Hematopoietic multipotent progenitor cell treated with erythropoietin and hydrocortisone succinate and interleukin-3 and kit ligand, for 6 days (in vitro differentiated cells): ENCODE measurements around the gene SAP30.

Source experiments
- DNase-seq: peaks from one replicate; pipeline ENCODE4 v3.0.0-alpha.2; 2015

Gene SAP30, protein sequence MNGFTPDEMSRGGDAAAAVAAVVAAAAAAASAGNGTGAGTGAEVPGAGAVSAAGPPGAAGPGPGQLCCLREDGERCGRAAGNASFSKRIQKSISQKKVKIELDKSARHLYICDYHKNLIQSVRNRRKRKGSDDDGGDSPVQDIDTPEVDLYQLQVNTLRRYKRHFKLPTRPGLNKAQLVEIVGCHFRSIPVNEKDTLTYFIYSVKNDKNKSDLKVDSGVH

DNA sequence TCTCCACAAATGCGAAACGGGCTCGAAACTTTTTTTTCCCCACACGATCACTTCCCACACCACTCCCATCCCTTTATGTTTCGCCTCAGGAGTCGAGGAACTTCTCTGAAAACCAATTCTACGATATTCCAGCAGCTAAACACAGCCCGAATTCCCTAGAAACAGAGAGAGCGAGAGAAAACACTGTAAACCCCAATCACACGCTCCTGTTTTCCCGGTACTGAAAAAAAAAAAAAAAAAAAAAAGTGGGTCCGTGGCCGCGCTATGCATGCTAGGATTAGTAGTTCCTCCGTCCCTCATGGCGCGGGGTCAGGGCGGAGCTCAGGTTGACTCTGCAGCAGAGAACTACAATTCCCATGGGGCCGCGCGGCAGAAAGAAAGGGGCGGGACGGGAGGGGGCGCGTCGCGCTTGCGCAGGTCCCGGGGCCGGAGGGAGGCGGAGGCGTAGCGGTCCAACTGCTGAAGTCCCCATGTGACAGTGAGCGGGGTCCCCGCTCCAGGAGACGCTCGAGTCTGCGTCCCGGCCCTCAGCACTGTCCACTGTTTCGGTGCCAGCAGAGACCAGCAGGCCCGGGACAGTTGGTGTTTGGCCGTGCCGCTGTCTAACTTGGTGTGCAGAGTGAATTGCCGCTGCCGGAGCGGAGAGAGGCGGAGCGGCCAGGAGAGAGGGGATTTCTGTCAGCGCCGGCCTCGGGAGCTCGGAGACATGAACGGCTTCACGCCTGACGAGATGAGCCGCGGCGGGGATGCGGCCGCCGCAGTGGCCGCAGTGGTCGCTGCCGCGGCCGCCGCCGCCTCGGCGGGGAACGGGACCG is at the start of gene SAP30:
TSS of gene SAP30 (plus strand) at position 478 of the 815 bp plus-strand sequence. CDS start at position 707, 229 bp downstream.
- peak; percentile 99 for DNase-seq

DNA sequence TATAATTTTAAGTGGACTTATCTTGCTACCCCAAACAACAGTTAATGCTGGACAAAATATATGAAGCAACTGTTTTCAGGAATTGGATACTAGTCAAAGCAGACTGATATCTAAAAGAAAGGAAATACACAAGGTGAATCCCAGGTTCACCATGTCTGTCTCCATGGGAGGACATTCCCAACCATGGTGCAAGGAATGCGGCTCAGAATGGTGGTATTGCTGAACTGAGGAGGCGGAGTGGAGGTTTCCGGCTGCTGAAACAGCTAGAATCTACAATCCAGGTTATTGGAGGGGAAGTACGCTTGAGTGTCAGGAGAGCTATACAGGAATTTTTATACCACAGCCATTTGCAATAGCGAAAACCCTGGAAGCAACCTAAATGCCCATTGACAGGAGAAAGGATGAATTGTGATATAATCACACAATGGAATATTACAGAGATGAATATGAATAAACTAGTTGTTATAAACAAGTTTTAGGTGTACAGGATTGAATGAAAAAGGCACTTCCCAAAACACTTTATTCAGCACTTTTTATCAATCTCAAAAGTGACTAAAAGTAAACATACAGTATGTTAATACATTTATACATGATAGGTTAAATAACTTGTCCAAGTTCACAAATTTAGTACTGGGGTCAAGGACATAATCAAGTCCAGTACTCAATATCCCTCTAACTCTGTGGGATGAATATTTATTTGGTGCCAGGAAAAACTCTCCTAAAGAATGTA is 45.6 kb upstream of the SAP30 start:
- DNase-seq = no peak

DNA sequence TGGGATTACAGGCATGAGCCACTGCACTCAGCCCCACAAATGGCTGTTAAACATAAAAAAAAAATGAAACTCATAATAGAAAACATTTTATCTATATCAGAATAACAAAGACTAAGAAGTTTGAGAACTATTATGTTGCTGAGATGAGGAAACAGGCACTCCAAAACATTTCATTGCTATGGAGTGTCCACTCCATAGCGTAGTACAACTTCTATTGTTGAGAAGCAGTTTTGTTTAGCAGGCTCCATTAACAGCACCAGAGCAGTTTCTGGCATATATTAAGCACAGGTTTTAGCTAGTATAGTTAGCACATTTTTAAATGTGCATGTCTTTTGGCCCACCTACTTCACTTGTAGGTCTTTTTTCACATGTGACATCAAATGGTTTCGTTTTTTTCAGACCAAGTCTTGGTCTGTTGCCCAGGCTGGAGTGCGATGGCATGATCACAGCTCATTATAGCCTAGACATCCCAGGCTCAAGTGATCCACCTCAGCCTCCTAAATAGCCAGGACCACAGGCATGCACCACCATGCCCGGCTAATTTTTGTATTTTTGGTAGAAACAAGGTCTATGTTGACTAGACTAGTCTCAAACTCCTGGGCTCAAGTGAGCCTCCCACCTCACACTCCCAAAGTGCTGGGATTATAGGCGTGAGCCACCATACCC is 42.4 kb upstream of the SAP30 start:
- peak; percentile 15 for DNase-seq

DNA sequence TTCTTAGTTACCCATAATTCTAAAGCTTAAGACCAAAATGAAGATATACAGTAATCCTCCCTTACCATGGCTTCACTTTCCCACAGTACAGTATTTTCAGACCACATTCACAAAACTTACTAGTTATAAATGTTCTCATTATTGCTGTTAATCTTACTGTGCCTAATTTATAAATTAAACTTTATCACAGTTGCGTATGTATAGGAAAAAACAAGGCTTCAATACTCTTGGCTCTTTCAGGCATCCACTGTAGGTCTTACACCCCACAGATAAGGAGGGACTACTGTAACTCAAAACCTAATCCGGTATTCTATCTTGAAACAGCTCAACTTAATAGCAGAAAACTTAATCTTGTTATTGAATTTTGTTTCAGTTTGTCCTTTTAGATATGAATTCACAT is 40.2 kb upstream of the SAP30 start:
- DNase-seq = peak; percentile 19

DNA sequence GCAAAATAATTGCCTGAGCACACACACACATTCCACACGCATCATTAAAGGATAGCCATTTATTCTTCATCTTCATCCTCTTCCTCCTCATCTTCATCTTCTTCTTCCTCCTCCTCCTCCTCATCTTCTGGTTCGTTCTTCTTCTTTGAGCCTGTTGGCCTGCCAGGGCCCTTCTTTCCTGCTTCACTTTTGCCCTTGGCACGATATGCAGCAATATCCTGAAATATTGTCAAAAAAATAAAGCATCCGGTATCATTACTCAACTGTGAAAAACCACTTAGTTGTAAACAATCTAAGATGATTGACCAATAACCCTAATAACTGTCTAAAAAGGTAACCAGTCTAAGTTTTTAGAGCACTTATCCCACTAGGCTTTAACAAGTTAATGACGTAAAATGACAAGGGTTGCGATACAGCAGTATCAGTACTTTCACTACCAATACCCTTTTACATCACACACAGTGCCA is 38.7 kb upstream of the SAP30 start:
- DNase-seq = peak; percentile 51

DNA sequence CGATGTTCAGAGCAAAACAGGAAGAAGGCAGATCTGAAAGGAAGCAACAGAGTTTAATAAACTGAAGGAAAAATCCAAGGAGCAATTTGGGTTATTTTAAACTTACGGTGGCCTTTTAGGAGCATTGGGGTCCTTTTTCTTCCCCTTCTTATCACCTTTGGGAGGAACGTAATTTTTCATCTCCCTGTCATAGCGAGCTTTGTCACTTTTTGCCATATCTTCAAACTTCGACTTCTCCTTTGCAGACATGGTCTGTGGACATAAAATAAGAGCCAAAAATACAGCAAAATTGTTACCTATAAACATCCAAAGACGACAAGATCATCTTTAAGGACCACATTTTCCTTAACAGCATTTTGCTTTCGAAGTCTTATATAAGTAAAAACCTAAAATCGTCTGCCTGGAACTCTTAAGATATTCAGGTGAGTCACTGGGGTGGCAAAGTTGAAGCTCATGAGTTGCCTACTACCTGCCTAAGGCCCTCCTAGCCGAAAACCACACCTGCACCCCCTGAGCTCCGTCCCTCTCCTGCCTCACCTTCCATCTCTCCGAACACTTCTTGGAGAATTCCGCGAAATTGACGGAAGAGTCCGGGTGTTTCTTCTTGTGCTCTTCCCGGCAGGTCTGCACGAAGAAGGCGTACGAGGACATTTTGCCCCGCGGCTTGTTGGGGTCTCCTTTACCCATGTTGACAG is 37.6 kb upstream of the SAP30 start:
- DNase-seq = no peak

DNA sequence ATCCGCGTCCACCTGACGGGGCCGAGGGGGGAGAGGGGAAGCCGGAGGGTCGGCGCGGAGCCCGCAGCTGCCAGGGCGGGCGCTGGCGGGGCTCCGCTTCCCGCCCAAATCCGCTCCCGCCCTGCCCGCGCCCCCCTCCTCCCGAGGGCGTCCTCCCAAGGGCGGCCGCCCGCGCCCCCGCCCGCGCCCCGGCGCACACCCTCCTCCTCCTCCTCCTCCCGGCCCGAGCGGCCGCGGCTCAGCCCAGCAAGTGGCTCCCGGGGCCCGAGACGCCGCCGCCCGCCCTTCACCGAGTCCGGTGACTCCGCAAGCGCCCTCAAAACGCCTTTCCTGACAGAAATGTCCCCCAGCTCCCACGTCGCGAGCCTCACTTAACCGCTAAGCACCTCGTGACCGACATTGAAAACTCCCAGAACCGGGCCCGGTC is 37.1 kb upstream of the SAP30 start:
- DNase-seq = peak; percentile 71

DNA sequence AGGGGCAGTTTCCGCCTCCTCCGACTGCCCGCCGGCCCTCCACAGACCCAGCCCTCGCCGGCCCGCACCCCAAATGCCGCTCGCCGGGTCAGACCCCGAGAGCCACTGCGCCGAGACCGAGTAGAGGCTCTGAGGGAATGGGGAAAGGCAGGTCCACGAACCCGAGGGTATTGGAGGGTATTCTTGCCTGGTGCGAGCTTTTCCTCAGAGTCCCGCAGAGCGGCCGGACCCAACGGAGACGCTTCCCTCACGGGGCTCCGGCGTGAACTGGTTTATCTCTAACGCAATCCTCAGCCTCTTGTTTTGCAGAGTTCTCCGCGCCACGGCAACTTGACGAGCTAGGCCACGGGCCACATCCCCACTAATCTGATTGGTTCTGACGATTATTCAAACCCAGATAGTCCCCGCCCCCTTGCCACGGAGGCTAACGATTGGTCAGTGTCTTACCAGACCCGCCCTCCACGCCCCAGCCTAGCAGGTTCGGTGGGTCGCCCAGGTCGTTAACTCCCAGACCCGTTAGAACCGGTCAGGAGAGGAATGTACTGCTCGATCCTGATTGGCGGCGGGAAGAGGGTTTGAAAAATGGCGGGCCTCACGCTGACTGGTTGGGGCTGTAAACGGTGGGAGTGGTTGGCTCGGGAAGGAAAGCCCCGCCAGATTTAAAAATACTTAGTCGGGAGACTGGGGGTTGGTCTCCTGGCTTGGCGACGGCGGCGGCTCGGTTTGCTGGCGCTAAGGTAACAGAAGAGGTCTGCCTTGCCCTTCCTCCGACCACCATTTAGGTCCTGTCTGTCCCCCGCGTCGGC is 36.5 kb upstream of the SAP30 start, which contains the start of gene HMGB2:
TSS of gene HMGB2 (minus strand) at position 274 of the 806 bp plus-strand sequence. CDS start 709 bp downstream, outside the sequence.
- peak; percentile 100 for DNase-seq

DNA sequence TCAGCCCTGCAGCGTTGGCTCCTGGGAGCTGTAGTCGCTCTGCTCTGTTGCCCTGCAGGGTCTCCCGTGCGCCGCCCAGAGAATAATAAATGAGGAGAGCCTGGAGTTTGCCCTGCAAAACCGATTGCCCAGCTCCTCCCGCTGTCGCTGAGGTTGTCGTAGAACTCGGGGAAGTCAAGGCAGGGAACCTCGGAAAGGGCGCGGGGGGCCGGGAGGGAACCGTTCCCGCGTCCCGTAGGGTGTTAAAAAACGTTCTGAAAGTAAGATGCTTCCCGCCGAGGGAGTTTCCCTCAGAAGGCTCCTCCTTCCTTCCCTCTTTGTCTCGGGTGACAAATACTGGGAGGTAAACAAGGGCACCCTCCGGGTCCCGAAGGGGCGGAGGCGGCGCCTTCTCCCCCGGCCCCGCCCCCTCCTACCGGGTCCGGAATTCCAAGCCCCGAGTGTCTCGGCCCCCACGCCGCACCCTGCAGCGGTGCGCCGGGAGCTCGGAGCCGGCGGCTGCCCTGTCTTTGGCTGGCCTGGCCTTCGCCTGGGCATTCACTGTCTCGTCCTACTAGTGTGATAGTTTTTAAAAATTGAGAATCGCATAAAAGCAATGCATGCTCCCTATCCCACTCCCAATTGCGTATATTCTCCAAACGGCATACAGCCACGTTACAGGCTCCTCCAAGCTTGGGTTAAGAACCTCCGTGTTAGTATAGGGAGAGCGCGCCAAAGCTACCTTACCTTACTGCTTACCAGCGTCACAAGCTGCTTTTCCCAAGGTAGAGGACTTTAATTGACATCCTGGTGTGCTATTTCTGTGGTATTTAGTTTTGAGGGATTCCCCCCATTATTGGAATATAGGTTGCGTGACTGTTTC is 35.6 kb upstream of the SAP30 start:
- DNase-seq = peak; percentile 93

DNA sequence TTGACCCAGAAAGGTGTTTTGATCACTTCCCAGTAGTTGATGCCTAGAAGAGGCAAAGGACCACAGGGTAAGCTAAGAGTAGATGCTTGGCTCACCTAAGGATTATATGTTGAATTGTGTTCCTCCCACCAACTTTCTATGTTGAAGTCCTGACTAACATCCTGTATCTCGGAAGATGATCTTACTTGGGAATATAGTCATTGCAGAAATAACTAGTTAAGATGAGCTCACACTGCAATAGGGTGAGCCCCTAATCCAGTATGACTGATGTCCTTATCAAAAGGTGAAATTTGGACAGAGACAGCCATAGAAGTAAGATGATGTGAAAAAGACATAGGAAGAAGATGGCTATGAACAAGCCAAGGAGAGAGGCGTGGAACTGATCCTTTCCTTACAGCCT is 33.3 kb upstream of the SAP30 start:
- no peak for DNase-seq

DNA sequence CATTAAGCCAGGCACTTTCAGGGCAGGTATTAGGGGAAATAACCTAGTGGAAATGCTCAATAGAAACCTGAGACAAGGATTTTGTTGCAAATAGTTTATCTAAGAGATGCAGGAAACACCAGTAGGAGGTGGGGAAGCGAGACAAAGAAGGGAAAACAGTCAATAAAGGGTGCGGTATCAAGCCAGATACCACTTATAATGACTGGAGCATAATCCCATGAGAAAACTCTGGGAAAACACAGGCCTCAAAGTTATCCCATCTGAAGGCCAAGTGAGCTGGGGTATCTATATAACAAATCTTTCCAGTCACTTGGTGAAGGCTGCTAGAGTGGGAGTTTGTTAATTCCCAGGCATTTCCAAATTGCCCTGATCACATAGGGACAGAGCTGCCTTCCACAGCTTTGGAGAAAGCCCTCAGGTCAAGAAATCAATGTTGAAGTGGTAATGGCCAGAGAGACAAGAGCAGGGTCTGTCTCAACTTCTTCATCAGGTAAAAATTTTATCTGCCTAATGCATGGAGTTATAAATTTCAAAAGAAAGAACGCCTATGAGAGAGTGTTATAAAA is 26.8 kb upstream of the SAP30 start:
- DNase-seq = no peak

DNA sequence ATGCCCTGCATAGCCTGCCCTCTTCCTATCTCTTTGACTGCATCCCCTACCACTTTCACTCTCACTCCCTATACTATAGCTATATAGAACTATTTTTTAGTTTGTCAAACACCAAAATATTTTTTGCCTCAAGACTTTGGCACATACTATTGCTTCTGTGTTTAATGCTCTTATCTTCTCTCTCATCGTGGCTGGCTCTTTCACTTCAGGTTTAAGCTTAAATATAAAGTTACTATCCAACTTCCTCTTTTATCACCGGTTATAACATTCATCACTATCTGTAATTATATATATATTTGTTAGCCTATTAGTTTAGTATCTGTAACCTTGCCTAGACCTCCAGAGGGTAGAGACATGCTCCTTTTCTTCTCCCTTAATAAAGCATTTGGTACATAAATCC is 25.1 kb upstream of the SAP30 start:
- DNase-seq = peak; percentile 38

DNA sequence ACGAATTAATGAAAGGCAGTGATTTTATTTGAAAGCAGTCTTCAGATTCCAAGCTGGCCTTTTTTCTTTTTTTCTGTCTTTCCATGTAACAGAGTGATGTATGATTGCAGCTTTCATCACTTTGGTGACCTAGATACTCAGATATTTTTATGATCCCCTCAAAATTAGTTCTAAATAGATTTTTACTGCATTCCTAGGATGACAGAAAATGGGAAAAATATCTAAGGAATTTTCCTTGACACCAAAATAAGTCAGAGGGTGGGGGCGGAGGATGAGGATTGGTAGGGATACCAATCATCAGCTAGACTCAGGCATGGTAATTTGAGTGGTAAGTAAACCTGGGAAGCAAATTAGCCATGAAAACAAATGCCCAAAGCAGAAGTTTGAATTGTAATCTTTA is 24.7 kb upstream of the SAP30 start:
- DNase-seq = no peak

DNA sequence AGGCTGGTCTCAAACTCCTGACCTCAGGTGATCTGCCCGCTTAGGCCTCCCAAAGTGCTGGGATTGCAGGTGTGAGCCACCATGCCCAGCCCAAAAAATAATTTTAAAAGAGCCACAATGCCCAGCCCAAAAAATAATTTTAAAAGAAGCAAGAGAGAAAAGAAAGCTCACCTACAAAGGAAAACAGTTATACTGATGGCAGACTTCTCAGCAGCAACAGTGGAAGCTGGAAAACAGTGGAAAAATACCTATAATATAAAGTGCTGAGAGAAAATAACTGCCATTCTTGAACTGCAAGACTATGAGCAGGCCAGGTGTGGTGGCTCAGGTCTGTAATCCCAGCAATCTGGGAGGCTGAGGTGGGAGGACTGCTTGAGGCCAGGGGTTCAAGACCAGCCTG is 23.3 kb upstream of the SAP30 start:
- no peak for DNase-seq

DNA sequence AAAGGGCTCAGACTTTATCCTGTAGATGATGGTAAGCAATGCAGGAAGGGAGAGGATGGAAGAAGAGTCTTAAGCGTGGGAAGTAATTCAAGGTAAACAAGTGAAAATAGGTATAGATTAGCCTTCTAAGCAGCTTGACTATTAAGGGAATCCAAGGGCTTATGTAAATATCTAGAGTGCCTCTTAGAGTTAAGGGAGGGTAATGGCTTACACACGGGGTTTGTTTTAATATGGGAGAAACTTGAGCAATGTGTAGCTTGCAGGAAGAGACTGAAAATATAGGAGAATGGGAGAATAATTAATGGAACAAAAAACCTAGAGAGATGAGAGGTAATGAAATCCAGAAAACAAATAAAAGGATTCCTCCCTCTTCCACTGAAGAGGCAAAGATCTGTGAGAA is 12.8 kb upstream of the SAP30 start:
- DNase-seq = no peak

DNA sequence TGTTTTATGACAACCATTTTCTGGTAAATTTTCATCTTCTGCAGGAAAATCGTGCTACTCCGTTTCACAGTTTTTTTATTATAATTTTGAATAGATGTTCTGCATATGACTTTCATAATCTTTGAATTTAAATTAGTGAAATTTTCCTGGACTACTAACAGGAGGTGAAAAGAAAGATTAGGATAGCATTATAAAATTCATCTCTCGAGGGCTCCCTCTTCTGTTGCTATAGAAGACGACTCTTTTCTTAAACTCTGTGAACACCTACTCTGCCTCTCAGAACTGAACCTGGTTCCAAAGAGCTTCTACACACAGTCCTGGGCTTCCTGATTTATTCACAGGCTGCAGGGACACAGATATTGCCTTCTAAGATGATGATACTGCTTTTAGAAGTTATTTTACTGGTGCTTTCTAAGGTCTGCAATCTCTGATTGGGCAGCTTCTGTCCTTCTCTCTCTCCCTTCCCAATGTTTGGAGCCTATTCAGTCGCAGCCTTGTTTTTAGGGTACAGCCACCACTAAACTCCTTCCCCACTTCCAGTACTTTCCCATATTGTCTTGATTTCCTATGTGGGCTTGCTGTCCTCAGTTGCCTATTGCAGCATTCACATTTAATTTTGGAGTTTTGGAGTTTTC is 10.1 kb upstream of the SAP30 start:
- peak; percentile 65 for DNase-seq

DNA sequence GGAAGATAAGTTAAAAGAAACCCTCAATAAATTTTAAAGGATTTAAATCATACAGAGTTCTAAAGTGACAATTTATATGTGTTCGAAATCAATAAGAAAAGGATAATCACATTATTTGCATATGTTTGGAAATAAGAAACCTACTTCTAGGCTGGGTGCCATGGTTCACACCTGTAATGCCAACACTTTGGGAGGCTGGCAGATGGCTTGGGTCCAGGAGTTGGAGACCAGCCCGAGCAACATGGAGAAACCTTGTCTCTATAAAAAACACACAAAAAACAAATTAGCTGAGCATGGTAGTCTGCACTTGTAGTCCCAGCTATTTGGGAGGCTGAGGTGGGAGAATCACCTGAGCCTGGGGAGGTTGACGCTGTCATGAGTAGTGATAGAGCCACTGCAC is 8.1 kb upstream of the SAP30 start:
- no peak for DNase-seq

DNA sequence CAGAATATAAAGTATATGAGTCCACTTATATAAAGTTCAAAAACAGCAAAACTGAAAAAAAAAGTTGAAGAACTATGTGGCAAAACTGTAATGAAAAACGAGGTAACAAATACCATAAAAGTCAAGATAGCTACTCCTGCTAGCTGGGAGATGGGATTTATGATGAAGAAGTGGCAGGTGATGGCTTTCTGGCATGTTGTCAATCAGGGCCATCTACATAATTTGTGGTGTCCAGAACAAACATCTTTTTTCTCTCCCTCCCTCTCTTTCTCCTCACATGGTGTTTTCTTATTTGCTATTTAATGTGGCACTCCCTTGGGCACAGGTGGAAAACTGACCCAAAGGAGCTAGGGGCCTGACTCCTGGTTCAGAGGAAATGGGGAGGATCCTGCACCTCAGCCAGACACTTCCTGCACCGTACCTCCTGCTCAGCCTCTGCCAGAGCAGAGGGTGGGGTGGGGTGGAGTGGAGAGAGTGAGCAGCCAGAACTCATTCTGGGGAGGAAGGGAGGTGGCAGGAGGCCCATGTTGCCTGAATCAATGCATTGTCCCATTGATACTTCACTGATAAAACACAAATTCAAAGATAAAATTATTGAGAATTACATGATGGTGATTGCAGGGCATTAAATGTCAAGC is 5.3 kb upstream of the SAP30 start:
- DNase-seq = no peak

DNA sequence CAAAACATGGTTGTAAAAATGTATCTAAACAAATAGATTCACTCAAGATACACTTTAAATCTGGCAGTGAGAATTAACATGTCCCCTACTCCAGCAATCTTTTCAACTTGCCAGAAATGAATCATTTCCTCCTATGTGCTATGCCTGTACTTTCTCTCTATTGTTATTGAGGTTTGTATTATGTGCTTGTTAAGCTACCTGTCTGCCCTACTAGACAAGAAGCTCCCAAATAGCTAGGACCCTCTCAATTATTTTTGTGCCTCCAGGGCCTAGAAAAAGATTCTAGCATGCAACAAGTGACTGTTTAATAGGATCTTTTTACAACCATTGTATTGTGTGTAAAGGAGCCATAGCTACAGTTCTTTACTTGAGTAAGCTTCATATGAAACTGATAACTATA is 3.5 kb upstream of the SAP30 start:
- no peak for DNase-seq
